Mucosa of gallbladder (tissue), 1 donor: ENCODE measurements around the gene ASTL. TPM values are rescaled to one million over a fixed set of nuclear protein-coding genes. Genes with fewer than 3 reads are reported as not detected.

Experiments
- DNase-seq: peaks from one replicate; pipeline ENCODE4 v3.0.0-alpha.2; 2020; ENCODE audit warnings: low spot score
- total RNA-seq: library from RNA; stranded (reverse); gene quantifications from one replicate; pipeline ENCODE4 v1.2.1, GENCODE V29; 2021
- donor health status: DM: no; HTN: no; CAD: no.

Gene ASTL
- total RNA-seq, 1 donor from 2014 or later, result not detected

DNA sequence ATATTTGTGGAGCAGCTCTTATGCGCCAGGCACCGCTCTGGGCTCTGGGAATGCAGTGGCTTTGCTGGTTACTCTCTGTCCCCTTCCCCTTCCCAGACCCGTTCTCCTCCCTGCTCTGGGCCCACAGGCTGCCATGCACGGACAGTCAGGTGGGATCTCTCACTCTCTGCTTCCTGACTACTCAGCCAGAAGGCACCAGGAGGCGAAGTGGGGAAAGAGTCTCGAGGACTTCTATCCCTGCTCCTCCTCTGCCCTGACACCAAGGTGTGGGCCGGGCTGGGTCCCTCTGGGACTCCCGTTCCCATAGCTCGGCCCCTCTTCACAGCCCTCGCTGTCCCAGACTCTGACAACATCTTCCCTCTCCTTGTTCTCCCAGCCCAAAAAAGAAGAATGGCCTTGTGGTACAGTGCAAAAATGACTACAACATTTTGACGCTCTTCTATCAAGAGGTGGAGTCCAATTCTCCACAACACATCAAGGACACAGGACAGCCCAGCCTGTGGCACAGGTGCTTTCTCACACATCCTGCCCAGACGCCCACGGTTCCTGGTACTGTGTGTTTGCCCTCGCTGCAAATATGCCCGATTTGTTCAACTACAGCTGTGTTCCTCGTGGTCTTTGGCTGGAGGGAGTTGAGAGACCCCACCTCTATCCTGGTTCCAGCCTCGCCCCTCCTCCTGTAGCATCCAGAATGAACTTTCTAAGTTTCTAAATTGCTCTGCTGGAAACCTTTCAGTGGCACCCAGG lies 21.0 kb upstream of the ASTL start:
- no peak for DNase-seq

DNA sequence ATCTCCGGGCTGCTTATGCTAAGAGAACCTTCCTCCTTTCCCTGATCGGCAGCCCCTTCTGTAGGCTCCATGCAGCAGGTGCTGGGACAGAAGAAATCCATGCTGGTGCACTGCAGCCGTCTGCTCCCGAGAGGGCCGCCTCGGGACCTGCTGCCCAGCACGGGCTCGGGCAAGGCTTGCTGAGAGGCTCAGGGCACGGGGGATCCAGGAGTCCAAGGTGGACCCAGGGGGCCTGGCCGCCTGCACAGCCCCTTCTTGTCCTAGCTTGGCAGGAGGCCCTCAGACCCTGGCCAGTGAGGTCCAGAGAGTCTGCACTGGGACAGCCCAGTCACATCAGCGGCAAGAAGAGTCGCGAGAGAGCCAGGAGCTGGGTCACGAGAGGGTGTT lies 20.2 kb upstream of the ASTL start:
- no peak for DNase-seq

DNA sequence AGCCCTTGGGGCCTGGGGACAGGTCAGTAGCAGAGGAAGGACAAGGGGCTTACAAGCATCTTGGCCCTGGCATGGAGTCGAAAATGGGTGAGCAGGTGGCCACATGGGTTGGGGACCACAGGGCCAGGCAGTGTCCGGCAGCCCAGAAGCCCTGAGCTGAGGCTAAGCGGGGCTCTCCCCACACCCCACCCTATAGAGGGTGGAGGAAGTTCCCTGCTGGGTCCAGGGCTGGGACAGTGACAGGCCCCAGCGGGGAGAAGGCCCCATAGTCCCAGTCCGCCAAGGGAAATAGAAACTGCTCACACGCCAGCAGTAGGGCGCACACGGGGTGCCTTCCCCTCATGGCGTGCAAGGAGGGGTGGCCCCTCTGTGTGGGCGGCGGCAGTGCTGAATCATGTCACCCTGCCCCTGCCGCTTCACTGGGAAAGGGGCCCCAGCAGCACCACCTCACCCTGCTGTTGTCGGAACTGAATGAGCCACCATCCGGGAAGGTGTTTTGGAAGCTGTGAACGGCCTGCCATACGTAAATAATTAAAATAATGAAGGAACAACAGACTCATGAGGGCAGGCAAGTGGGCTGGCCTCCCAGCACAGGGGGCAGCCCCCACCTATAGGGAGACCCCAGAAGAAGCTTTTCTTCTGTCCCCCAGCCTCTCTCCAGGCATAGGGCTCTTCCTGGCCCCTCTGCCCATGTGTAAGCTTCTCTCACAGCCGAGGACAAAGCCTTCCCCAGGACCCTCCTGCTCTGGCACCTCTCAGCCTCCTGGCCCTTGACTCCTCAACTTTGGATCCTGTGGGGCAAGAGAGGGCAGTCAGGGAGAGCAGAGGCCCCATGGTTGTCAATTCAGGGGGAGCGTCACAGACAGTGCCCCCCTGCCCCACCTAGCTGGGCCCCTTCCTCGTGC lies 19.6 kb upstream of the ASTL start:
- DNase-seq, result no peak

- DNase-seq, result no peak
These were observed 18.8 kb upstream of the ASTL start for GRCh38 chr2:96156926-96157648.

DNA sequence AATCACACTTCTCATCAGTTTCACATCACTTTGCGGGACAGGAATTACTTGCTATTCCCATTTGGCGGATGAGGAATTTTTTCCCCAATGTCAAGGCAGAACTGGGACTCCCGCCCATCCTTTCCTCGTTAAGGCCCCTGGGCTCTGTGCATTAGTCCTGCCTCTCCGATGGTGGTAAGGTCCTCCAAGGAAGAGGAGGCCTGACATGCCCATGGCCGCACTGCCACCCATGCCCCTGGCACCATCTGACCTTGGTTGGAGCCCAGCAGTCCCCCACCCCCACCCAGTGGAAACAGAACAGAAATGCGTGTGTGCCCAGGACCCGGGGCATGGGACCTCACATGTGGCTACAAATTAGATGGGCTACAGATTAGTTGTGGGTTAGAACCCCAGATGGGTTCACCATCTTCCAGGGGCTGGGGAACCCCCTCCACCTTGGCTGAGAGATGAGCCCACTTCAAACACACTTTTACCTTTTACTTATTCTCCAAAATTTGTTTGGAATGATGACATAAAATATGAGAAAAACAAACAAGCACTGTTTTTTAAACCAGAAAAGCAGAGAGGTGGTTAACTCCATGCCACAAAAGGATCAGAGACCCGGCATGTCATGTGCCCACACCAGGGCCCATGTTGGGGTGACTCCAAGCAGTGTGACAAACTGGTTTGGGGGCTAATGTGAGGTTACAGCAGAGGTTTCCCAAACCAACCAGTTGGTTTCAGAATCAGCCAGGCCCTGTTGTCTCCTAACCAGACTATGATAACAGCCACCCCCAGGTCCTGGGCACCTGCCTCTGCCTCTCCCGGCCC lies 17.9 kb upstream of the ASTL start:
- DNase-seq, result no peak

- no peak for DNase-seq
These were observed 16.4 kb upstream of the ASTL start for GRCh38 chr2:96154506-96155380.

- no peak for DNase-seq
These were observed 15.7 kb upstream of the ASTL start for GRCh38 chr2:96153991-96154431.

DNA sequence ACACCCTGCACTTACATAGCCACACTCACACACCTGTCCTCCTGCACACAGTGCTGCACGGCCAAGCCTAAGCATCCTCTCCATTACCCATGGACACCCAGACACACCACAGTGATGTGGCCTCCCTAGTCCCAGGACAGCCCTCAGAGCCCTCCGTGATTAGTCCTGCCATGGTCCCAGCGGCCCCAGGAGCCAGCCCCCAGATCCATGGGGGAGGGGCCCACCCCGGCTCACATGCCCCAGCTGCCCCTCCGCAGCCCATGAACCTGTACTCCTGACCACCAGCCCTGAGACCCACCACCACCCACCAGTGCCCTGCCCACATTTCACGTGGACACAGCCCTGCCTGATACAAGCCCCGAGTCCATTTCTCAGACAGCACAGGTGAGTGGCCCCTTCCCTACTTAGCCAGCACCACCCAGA lies 15.0 kb upstream of the ASTL start:
- no peak for DNase-seq

DNA sequence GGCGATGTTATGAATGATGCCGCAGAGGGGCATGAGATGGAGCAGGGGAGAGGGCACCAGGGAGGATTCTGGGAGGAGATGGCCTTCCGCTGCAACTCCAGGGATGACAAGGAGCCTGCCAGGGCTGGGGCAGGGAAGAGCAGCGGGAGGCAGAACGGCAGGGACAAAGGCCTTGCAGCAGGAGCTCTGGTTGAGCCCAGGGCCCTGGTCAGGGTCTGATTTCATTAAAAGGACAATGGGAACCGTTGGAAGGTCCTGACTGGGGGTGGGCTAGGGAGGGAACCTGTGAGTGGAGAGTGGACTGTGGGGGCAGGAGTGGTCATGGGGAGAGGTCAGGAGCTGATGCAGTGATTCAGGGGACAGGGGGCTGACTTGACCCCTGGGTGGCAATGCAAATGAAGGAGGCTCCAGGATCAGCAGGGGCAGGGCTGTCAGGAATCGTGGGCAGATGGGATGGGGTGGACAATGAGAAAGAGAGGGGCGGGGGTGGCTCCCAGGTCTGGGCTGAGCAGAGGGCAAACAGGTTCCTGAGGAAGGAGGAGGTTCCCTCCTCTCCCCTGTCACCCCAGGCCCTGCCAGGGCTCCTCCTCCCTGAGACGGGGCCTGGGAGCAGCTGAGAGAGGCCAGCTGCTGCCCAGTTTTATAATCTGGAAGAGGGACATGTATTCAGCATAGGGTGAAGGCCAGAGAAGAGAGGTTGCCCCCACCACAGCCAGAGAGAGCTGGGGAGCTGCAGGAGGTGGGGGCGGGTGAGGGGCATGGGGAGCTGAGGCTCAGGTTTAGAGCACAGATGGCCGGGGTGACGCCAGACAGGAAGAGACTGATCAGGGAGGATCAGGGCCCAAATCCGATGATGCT lies 14.2 kb upstream of the ASTL start:
- DNase-seq, result no peak

- DNase-seq, result no peak
These were observed 13.4 kb upstream of the ASTL start for GRCh38 chr2:96151595-96152303.

- DNase-seq, result no peak
These were observed 12.7 kb upstream of the ASTL start for GRCh38 chr2:96150791-96151594.

DNA sequence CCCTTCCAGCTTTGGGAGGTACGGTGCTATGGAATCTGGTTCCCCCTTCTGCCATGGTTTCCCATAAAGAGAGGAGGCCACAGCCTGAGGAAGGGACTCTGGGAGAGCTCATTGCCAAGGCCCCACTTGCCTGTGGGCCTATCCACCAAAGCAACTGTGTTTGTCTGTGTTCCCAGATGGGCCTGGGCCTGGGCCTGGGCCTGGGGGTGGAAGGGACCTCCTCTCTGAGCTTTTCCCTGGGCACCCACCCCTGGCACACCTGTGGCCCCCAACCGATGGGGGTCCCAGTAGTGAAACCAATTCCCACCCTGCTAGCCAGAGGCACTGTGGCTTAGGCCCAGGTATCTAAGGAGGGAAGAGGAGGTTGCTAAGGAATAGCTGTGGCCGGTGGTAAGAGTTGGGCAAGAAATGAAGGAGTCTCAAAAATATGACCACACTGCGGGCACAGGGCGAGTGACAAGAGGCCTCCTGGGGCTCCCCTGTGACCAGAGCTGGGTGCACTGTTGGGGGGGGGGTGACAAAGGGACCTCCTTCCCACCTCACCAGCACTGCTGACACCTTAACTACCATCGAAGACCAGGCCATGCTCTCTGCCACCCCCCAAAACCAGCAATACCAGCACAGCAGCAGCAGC lies 11.8 kb upstream of the ASTL start:
- no peak for DNase-seq

DNA sequence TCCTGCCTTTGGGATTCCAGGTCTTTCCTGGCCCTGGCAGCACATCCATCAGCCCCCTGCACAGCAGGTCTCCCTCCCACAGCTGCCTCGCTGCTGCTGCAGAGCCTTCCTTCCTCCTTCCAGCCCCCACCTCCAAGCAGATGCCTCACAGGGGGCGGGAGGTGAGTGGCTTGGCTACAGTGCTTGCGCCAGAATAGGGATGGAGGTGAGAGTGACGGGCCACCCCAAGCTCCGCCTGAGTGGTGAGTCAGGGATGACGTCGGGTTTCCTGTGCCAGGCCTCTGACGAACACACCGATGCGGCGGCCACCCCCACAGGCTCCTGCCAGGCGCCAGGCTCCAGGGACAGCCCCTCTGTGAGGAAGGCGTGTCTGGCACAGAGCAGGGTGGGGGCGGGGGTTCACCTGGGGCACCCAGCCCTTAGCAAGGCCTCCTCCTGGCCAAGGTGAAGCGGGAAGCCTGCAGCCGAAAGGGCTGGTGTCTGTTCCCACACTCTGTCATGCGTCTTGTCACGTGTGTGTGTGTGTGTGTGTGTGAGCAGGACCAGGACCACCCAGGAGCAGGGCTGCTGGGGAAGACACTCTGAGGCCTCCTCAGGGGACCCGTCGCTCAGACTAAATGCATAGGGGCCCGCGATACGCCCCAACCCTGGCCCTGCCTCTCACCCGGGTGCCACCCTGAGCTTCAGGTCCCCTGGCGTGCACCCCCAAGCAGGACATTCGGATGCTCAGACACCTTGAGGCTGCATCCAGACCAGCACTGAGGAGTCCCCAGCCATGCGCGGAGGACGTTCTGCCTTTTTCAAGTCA lies 10.3 kb upstream of the ASTL start:
- peak; percentile 86 for DNase-seq

DNA sequence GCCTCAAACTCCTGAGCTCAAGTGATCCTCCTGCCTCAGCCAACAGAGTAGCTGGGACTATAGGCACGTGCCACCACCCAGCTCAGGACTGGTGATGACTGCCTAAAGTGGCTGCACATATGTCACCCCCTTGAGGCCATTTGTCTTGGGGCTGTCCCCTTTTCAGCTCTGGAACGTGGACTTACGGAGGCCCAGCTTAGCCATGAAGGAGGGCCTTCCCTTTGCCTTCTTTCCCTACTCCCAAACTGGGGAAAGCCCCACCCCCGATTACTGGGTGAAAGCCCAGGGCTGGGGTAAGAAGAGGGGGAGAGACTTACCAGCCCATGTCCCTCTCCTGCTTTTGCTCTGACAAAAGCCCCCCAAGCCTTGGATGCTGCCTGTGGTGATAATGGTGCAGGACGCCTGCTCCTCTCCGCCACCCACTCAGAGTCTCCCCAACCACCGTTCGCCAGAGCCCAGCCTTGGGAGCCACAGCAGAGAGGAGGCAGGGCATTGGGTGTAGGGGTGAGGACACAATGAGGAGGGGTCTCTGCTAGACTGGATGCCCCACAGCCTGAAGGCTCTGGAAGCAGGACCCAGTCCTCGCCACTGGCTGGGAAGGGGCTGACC lies 9.4 kb upstream of the ASTL start:
- DNase-seq, result no peak

- DNase-seq, result no peak
These were observed 8.7 kb upstream of the ASTL start for GRCh38 chr2:96146881-96147592.
